Mucosa of gallbladder (tissue), 1 donor: Measurements from ENCODE around the gene GPR39. TPM values are rescaled to one million over a fixed set of nuclear protein-coding genes. Genes with fewer than 3 reads are reported as not detected.

ENCODE experiments used
- DNase-seq: peaks from one replicate; pipeline ENCODE4 v3.0.0-alpha.2; 2020; ENCODE audit warnings: low spot score
- total RNA-seq: library from RNA; stranded (reverse); gene quantifications from one replicate; pipeline ENCODE4 v1.2.1, GENCODE V29; 2021
- donor health status: DM: no; HTN: no; CAD: no.

Gene GPR39
- total RNA-seq, 1 donor from 2014 or later: 12.7 TPM

- DNase-seq: no peak
These were observed 149.8 kb downstream of the GPR39 start for GRCh38 chr2:132566379-132566778.

DNA sequence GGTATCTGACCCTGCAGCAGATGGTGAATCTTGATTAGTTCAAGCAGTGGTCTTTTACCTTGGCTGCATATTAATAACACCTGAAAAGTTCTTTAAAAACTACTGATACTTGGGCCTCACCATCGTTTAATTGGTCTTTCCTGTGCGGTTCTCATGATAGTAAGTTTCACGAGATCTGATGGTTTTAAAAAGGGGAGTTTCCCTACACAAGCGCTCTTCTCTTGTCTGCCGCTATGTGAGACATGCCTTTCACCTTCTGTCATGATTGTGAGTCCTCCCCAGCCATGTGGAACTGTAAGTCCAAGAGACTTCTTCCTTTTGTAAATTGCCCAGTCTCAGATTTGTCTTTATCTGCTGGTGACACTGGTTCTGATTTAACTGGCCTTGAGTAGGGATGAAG lies 151.1 kb downstream of the GPR39 start:
- DNase-seq: no peak

GRCh38 chr2:132568656-132569055 lies 152.1 kb downstream of the GPR39 start:
- DNase-seq: no peak

DNA sequence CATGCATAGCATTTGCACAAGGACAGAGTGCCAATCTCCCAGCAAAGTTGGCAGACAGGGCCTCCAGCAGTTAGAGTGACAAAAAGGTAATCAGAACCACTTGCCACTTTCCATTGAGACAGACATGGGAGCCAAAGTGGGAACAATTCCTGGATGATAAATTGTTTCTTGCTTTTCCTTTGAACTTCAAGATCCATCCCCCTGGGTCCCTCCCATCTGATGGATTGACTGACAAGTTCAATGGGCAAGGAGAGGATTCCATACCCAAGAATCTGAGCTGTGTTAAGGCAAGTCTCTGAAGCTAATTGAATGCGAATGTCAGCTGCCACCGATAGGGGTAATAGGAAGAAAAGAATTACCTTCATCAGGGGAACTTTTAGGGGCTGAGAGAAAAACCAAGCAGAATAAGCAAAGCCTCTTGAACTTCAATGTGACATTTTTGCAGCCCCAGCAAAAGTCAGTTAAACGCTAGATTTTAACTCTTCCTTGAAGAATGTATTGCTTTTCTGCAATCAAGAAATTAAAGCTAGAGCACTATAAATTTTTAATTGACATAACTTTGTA lies 156.9 kb downstream of the GPR39 start:
- DNase-seq: no peak

DNA sequence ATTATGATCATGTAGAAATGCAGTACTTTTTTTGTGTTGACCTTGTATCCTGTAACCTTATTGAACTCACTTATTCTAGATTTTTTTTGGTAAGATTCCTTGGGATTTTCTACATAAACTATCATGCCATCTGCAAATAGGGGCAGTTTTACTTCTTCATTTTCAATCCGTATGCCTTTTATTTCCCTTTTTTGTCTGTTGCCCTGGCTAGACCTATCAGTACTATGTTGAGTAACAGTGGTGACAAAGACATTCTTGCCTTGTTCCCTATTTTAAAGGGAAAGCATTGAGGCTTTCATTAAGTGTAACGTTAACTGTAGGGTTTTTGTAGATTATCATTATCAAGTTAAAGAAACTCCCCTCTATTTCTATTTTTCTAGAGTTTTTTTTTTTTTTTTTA lies 161.1 kb downstream of the GPR39 start:
- DNase-seq: no peak

GRCh38 chr2:132581591-132581990 lies 165.0 kb downstream of the GPR39 start:
- no peak for DNase-seq

DNA sequence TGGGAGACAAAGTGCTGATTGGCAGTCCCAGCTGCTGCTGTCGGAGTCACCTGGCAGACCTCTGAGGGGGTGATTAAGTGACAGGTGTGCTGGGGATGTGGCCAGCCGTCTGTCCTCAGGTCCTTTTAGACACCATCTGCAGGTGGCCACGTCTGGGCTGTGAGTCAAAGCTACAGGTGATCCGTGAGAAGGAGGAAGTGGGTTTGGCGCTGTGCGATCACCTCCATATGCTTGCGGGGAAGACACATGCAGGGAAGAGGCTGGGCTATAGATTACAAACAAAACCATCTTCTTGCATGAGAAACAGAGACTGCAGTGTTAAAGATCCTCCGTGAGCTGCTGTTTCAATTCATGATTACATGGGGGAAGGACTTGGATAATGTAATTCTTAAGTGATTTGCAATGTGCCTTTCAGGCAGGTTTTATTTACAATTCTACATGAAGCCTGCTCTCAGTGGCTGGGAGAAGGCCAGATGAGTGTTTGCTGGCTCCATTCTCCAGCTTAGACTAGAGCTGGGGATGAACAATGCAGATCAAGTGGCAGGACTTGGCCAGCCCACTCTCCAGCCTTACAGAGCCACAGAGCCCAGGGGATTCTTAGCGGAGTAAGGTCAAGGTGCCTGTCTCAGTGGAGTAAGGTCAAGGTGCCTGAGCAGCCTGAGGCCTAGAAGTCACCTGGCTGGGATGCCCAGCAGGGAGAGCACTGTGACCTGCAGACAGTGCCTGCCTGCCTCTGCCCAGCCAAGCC lies 165.6 kb downstream of the GPR39 start:
- no peak for DNase-seq

GRCh38 chr2:132583666-132584360 lies 167.2 kb downstream of the GPR39 start:
- DNase-seq: no peak

GRCh38 chr2:132584976-132585817 lies 168.6 kb downstream of the GPR39 start:
- no peak for DNase-seq

GRCh38 chr2:132586101-132586511 lies 169.5 kb downstream of the GPR39 start:
- DNase-seq: no peak

- no peak for DNase-seq
These were observed 170.2 kb downstream of the GPR39 start for GRCh38 chr2:132586835-132587234.

GRCh38 chr2:132588576-132588975 lies 172.0 kb downstream of the GPR39 start:
- DNase-seq: peak; percentile 61

DNA sequence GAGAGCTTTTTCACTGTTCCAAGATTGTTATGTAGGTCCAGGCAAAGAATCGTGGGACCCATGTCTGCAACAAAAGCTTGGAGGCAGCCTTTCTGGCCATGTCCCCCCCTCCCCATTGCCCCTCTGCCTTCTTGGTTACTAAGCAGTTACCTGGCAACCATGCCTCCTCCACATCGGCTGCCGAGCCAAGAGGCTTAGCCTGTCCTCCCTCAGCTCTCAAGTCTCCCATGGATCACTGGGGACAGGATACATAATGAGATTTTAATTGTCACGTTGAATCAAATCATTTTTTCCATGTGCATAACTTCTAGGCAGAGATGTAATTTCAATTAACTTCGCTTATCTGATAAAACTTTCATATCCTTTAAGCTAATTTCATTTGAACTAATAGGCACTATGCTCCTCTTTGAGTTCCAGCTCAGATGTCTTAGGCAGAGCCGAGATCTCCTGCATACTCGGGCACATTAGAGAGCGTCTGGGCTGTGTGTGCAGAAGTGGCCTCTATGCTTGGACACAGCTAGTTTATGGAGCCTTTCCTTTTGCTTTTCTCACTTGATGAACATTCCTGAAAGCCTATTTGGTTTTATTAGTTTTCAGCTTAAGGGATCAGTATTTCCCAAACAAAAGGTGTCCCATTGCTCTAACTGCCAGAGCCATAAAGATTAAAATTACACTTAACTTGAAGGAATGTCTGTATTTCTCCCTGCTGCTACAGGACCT lies 172.7 kb downstream of the GPR39 start:
- DNase-seq: no peak

DNA sequence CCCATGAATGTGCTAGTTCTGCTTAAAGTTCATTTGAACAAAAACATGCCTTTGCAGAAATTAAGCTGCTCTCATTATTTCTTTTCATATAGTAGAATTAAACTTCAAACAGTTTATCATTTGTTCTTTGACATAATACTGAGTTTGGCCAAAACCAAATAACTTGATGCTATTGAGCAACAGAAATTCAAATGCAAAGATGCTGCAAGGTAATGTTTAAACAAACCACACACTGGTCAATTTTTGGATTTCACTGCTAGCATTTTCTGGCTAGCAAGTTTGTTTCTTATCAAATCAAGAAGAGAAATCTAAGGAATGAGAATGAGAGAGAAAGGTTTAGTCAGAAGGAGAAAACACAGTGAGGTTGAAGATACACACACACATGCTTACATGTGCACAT lies 173.4 kb downstream of the GPR39 start:
- DNase-seq: no peak

GRCh38 chr2:132593171-132593570 lies 176.6 kb downstream of the GPR39 start:
- no peak for DNase-seq

DNA sequence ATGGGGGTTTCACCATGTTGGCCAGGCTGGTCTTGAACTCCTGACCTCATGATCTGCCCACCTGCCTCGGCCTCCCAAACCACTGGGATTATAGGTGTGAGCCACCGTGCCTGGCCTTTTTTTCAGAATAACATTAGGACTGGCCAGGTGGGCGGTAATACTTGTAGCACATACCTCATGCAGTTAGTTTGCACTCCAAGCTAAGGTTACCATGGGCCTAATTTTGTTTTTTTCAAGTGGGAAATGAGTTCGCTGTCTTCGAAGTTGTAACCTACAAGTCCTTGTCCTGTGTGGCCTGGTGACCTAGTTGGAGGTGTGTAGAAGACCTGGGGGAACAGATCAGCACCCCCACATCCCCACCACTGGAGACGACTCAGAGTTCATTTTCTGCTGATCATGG lies 178.6 kb downstream of the GPR39 start:
- no peak for DNase-seq

- DNase-seq: no peak
These were observed 179.1 kb downstream of the GPR39 start for GRCh38 chr2:132595693-132596092.

DNA sequence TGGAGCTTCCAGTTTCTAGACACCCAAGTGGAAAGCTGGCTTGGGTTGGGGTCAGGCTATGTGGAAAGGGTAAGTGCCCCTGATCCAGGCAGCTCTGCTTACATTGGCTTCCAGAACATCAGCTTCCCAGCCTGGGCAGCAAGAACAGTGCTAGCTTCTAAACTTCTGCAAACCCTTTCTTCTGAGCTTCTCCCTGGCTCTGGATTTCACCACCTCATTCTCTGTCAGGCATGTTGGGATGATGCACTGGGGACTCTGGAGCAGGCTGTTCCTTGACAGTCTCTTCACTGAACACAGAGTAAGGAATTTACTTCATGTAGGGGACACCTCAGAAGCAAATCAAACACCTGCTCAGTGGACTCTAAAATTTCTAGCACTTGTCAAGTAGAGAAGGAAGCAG lies 180.6 kb downstream of the GPR39 start:
- DNase-seq: no peak

GRCh38 chr2:132597831-132598230 lies 181.2 kb downstream of the GPR39 start:
- no peak for DNase-seq

DNA sequence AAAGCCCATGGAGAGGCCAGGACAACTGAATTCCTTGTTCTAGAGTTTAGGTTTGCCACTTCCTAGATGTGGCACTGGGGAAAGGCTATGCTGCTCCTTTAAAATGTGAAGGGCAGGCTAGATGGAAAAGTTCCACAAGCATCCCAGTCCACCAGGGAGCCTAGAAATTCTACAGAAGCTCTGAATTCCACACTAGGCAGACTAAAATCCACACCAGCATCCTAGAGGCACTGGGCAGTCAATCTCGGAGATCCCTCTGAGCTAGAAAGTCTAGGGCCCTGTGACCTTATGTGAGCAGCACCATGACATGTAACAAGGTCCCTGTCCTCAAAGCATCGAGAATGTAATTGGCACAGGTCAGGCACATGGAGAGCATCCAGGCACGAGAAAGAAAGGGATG lies 181.9 kb downstream of the GPR39 start:
- no peak for DNase-seq

- no peak for DNase-seq
These were observed 183.0 kb downstream of the GPR39 start for GRCh38 chr2:132599556-132599955.

GRCh38 chr2:132604561-132604960 lies 188.0 kb downstream of the GPR39 start:
- DNase-seq: no peak
